GM18520 (cell line): ENCODE data around the gene WNT1.

Experiments used
- ATAC-seq: cut with Tn5 transposase; IDR thresholded peaks from one replicate; pipeline ENCODE4 v1.9.1; 2021; ENCODE audit not compliant: unreplicated experiment

Gene WNT1

GRCh38 chr12:49026678-49027480 lies 48.8 kb downstream of the WNT1 start:
- ATAC-seq: no peak

GRCh38 chr12:49027846-49028555 lies 49.9 kb downstream of the WNT1 start:
- no peak for ATAC-seq

GRCh38 chr12:49028666-49029275 lies 50.6 kb downstream of the WNT1 start:
- ATAC-seq: no peak

GRCh38 chr12:49030119-49030518 lies 52.0 kb downstream of the WNT1 start:
- no peak for ATAC-seq

- ATAC-seq: no peak
Observed at GRCh38 chr12:49030714-49031572, 52.8 kb downstream of the WNT1 start.

GRCh38 chr12:49031573-49032161 lies 53.5 kb downstream of the WNT1 start:
- no peak for ATAC-seq
